MM.1S (cell line): ENCODE data around the gene IRS2.

ENCODE experiments used
- DNase-seq: peaks from one replicate; pipeline ENCODE4 v3.0.0-alpha.2; 2015
- H2AFZ ChIP-seq: fragments of 300-600 bp; sonication (generic); 2 replicates; pipeline ENCODE4 v1.6.0; 2016; ENCODE audit warnings: antibody characterized with exemption, low read length
- H3F3A ChIP-seq: fragments of 300-600 bp; sonication (generic); 2 replicates; pipeline ENCODE4 v1.6.1; 2016; ENCODE audit warnings: mild to moderate bottlenecking, antibody characterized with exemption, low read length, moderate library complexity, mixed read lengths; ENCODE audit not compliant: insufficient read depth
- H3K27ac ChIP-seq: fragments of 300-600 bp; sonication (generic); 2 replicates; pipeline ENCODE4 v1.5.1; 2016; ENCODE audit warnings: mild to moderate bottlenecking, low read length
- H3K27me3 ChIP-seq: fragments of 300-600 bp; sonication (generic); replicated peaks from 2 replicates; pipeline ENCODE4 v1.6.0; 2016; ENCODE audit warnings: low read length; ENCODE audit not compliant: insufficient read depth
- H3K36me3 ChIP-seq: fragments of 300-600 bp; sonication (generic); replicated peaks from 2 replicates; pipeline ENCODE4 v1.6.1; 2016; ENCODE audit warnings: mild to moderate bottlenecking, low read length, mixed read lengths; ENCODE audit not compliant: insufficient read depth
- H3K4me1 ChIP-seq: fragments of 300-600 bp; sonication (generic); 2 replicates; pipeline ENCODE4 v1.6.1; 2016; ENCODE audit warnings: low read length, mixed read lengths
- H3K4me2 ChIP-seq: fragments of 300-600 bp; sonication (generic); 2 replicates; pipeline ENCODE4 v1.6.0; 2016; ENCODE audit warnings: low read depth, low read length
- H3K4me3 ChIP-seq: fragments of 300-600 bp; sonication (generic); 2 replicates; pipeline ENCODE4 v1.5.1; 2016; ENCODE audit warnings: low read length, mixed read lengths
- H3K79me2 ChIP-seq: fragments of 300-600 bp; sonication (generic); 2 replicates; pipeline ENCODE4 v1.6.1; 2016; ENCODE audit warnings: mixed run types, low read length, mixed read lengths
- H3K9ac ChIP-seq: fragments of 300-600 bp; sonication (generic); 2 replicates; pipeline ENCODE4 v1.6.1; 2016; ENCODE audit warnings: low read length, mixed read lengths
- H3K9me2 ChIP-seq: fragments of 300-600 bp; sonication (generic); replicated peaks from 2 replicates; pipeline ENCODE4 v1.6.1; 2016; ENCODE audit warnings: mild to moderate bottlenecking, low read length, mixed read lengths; ENCODE audit not compliant: insufficient read depth
- H3K9me3 ChIP-seq: fragments of 300-600 bp; sonication (generic); replicated peaks from 2 replicates; pipeline ENCODE4 v1.6.1; 2016; ENCODE audit warnings: mild to moderate bottlenecking, low read length, mixed read lengths; ENCODE audit not compliant: insufficient read depth
- H4K20me1 ChIP-seq: fragments of 300-600 bp; sonication (generic); 2 replicates; pipeline ENCODE4 v1.6.1; 2016; ENCODE audit warnings: mild to moderate bottlenecking, low read length, moderate library complexity, mixed read lengths; ENCODE audit not compliant: insufficient read depth
- EZH2 ChIP-seq: fragments of 300-600 bp; sonication (generic); optimal IDR thresholded peaks from 2 replicates; pipeline ENCODE3; 2017; ENCODE audit warnings: low read depth, mild to moderate bottlenecking, antibody characterized with exemption, low read length, mixed read lengths
- EZH2phosphoT487 ChIP-seq: fragments of 300-600 bp; sonication (generic); IDR thresholded peaks from 2 replicates; pipeline ENCODE4 v1.6.1; 2018; ENCODE audit warnings: antibody characterized with exemption, low read length
- TF ChIP-seq, protein P1 (sequence below): fragments of 300-600 bp; sonication (generic); IDR thresholded peaks from 2 replicates; pipeline ENCODE4 v1.5.1; 2016; ENCODE audit warnings: antibody characterized with exemption, low read length, mixed read lengths

Gene IRS2

DNA sequence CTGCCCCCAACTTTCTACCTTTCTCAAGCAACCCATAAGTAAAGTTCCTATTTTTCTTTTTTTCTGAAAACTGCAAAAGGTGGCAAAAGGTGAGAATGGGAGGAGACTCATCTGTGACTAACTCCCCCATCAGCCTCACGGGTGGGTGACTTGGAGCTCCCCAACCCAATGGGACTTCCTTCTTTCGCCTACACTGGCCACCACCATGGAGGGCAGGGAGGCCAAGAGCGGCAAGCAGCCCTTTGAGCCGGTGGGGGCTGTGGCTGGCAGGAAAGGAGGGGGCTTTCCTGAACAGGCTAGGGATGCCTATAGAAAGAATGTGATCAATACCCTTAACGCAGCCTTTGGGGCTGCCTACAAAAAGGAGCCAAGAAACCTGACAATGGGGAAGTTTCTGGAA is 16.5 kb downstream of the IRS2 start:
- Histone ChIP-seq H3K4me3 (no peak overlapping the region), H2AFZ (no peak overlapping the region), H3K27me3 (no peaks in the 10 kb centered on the region), H3K27ac (no peak overlapping the region), H3K9ac (no peak overlapping the region), H3F3A (no peaks in the 10 kb centered on the region), H3K4me2 (no peak overlapping the region), H3K79me2 (peaks cover 82% of the 10 kb centered on the region), H3K9me3 (no peaks in the 10 kb centered on the region), H3K36me3 (no peaks in the 10 kb centered on the region), H4K20me1 (no peaks in the 10 kb centered on the region), H3K9me2 (no peaks in the 10 kb centered on the region), H3K4me1 (no peaks in the 10 kb centered on the region)
- TF ChIP-seq EZH2phosphoT487: no peak
- TF ChIP-seq, protein P1, sequence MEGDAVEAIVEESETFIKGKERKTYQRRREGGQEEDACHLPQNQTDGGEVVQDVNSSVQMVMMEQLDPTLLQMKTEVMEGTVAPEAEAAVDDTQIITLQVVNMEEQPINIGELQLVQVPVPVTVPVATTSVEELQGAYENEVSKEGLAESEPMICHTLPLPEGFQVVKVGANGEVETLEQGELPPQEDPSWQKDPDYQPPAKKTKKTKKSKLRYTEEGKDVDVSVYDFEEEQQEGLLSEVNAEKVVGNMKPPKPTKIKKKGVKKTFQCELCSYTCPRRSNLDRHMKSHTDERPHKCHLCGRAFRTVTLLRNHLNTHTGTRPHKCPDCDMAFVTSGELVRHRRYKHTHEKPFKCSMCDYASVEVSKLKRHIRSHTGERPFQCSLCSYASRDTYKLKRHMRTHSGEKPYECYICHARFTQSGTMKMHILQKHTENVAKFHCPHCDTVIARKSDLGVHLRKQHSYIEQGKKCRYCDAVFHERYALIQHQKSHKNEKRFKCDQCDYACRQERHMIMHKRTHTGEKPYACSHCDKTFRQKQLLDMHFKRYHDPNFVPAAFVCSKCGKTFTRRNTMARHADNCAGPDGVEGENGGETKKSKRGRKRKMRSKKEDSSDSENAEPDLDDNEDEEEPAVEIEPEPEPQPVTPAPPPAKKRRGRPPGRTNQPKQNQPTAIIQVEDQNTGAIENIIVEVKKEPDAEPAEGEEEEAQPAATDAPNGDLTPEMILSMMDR: no peak
- TF ChIP-seq EZH2: no peak
- DNase-seq: no peak

DNA sequence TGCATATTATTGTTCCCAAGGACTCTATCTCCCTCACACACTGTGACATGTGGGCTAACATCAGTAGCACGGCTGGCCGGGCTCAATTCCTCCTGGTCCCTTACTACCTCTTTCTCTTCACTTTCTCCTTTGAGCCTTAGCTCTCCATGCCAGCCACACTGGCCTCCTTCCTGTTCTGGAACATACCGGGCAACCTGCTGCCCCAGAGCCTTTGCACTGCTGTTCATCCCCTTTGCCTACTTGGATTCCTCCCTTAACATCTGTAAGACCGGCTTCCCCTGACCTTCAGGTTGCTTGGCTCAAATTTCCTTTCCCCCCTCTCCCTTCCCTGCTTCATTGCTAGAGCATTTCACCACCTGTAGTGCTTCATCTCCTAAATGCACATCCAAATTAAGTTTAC is 17.1 kb downstream of the IRS2 start:
- Histone ChIP-seq H3K4me2 (no peak overlapping the region), H3K27me3 (no peaks in the 10 kb centered on the region), H3K36me3 (no peaks in the 10 kb centered on the region), H3K4me3 (no peak overlapping the region), H3K9me3 (no peaks in the 10 kb centered on the region), H3K9ac (no peak overlapping the region), H3K27ac (no peak overlapping the region), H3K4me1 (no peaks in the 10 kb centered on the region), H3K9me2 (no peaks in the 10 kb centered on the region), H3F3A (no peaks in the 10 kb centered on the region), H2AFZ (no peak overlapping the region), H3K79me2 (peaks cover 82% of the 10 kb centered on the region), H4K20me1 (no peaks in the 10 kb centered on the region)
- no peak for DNase-seq
- TF ChIP-seq, protein P1: no peak
- TF ChIP-seq EZH2 (no peak), EZH2phosphoT487 (no peak)

DNA sequence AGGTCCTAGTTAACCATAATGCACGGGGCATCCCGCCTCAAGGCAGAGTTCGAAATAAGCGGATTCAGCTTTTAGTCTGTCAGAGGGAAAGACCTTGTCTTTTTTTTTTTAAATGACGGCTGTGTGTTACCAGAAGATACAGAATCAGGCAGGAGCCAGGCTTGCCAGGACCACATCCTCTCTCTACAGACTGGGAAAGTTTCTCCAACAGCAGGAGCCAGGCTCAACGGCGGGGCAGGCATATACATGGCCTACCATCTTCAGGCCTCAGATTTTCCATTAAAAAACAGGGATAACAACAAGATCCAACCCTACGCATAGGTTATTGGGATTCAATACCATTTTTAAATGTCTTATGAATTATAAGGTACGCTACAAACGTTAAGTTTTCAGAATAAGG is 17.8 kb downstream of the IRS2 start:
- Histone ChIP-seq H4K20me1 (no peaks in the 10 kb centered on the region), H3K27me3 (no peaks in the 10 kb centered on the region), H3K9ac (no peak overlapping the region), H3K9me3 (no peaks in the 10 kb centered on the region), H3K27ac (no peak overlapping the region), H3F3A (no peaks in the 10 kb centered on the region), H3K79me2 (peaks cover 81% of the 10 kb centered on the region), H3K9me2 (no peaks in the 10 kb centered on the region), H3K36me3 (no peaks in the 10 kb centered on the region), H3K4me2 (no peak overlapping the region), H3K4me1 (no peaks in the 10 kb centered on the region), H2AFZ (no peak overlapping the region), H3K4me3 (no peak overlapping the region)
- no peak for TF ChIP-seq EZH2phosphoT487
- TF ChIP-seq, protein P1: no peak
- no peak for TF ChIP-seq EZH2
- no peak for DNase-seq
